ENCODE data around the gene CMPK1. TPM values are rescaled to one million over a fixed set of nuclear protein-coding genes. Genes with fewer than 3 reads are reported as not detected.

Gene CMPK1
- total RNA-seq, 6 experiments from 2014 or later, result 118 to 141 (median 131) TPM

GRCh38 chr1:47378147-47378546, 44.6 kb downstream of the CMPK1 start:
- Mint-ChIP-seq H3K27me3 (ENCODE audit: insufficient read depth) (peaks cover 2% of the 10 kb centered on the region; the same call in 1 of the 2 replicates), H3K4me3 (no peak overlapping the region), H3K27ac (no peak overlapping the region), H3K9me3 (no peaks in the 10 kb centered on the region), H3K36me3 (ENCODE audit: low read depth) (peaks cover 11% of the 10 kb centered on the region; the same call in 1 of the 2 replicates), H3K4me1 (ENCODE audit: low read depth) (no peaks in the 10 kb centered on the region)
- TF ChIP-seq CTCF (IDR thresholded peaks at IDR 0.05), result no peak
- no peak for DNase-seq

GRCh38 chr1:47380699-47381098, 47.1 kb downstream of the CMPK1 start:
- H3K9me3 Mint-ChIP-seq, result no peaks in the 10 kb centered on the region
- TF ChIP-seq CTCF (IDR thresholded peaks at IDR 0.05), result no peak
- H3K27ac Mint-ChIP-seq, result no peak overlapping the region
- no peak overlapping the region for H3K4me3 Mint-ChIP-seq
- peaks cover 2% of the 10 kb centered on the region; the same call in 1 of the 2 replicates for H3K27me3 Mint-ChIP-seq (ENCODE audit: insufficient read depth)
- H3K36me3 Mint-ChIP-seq (ENCODE audit: low read depth), result peaks cover 14% of the 10 kb centered on the region; the same call in 1 of the 2 replicates
- H3K4me1 Mint-ChIP-seq (ENCODE audit: low read depth), result no peaks in the 10 kb centered on the region
- no peak for DNase-seq

GRCh38 chr1:47382399-47382983, 48.9 kb downstream of the CMPK1 start:
- no peak for TF ChIP-seq CTCF (IDR thresholded peaks at IDR 0.05)
- H3K4me1 Mint-ChIP-seq (ENCODE audit: low read depth), result peaks cover 1% of the 10 kb centered on the region
- no peaks in the 10 kb centered on the region for H3K9me3 Mint-ChIP-seq
- H3K27ac Mint-ChIP-seq, result no peak overlapping the region
- no peak overlapping the region for H3K4me3 Mint-ChIP-seq
- peaks cover 14% of the 10 kb centered on the region; the same call in 1 of the 2 replicates for H3K36me3 Mint-ChIP-seq (ENCODE audit: low read depth)
- no peak for DNase-seq
- H3K27me3 Mint-ChIP-seq (ENCODE audit: insufficient read depth), result peaks cover 2% of the 10 kb centered on the region; the same call in 1 of the 2 replicates

- DNase-seq, result no peak
- Mint-ChIP-seq H3K9me3 (no peaks in the 10 kb centered on the region), H3K27me3 (ENCODE audit: insufficient read depth) (peaks cover 4% of the 10 kb centered on the region; the same call in 1 of the 2 replicates), H3K4me3 (no peak overlapping the region), H3K36me3 (ENCODE audit: low read depth) (peaks cover 14% of the 10 kb centered on the region; the same call in 1 of the 2 replicates), H3K27ac (no peak overlapping the region), H3K4me1 (ENCODE audit: low read depth) (peaks cover 16% of the 10 kb centered on the region)
- TF ChIP-seq CTCF (IDR thresholded peaks at IDR 0.05), result no peak
Measured at GRCh38 chr1:47384083-47384482, 50.5 kb downstream of the CMPK1 start.

GRCh38 chr1:47385020-47385419, 51.4 kb downstream of the CMPK1 start:
- Mint-ChIP-seq H3K4me3 (no peak overlapping the region), H3K4me1 (ENCODE audit: low read depth) (peaks cover 18% of the 10 kb centered on the region), H3K27ac (no peak overlapping the region), H3K27me3 (ENCODE audit: insufficient read depth) (peaks cover 6% of the 10 kb centered on the region; the same call in 1 of the 2 replicates), H3K9me3 (no peaks in the 10 kb centered on the region), H3K36me3 (ENCODE audit: low read depth) (0 out of 2 replicates have a peak, but pooled peaks cover 8% of the 10 kb centered on the region)
- DNase-seq, result no peak
- TF ChIP-seq CTCF (IDR thresholded peaks at IDR 0.05), result no peak

All from HFFc6 (cell line).